Stimulated activated CD4-positive, alpha-beta T cell treated with anti-CD3 and anti-CD28 coated beads, Interleukin-2, amount 100 ng/mL, for 4 hours (primary cell): Measurements from ENCODE around the gene ABCC12.
"Not testable (repeated sequence)": the region's sequence is repeated elsewhere in the genome, so short reads cannot be mapped to it uniquely, and the experiment has no call there.

Source experiments
- DNase-seq: peaks from one replicate; pipeline ENCODE4 v3.0.0-alpha.2; 2020; ENCODE audit warnings: low read depth

ABCC12 gene

GRCh38 chr16:48155926-48156789 lies at the start of gene ABCC12:
Gene ABCC12 (minus strand): TSS chr16:48155993. CDS start chr16:48146424, 9,569 bp downstream.
- no peak for DNase-seq

- DNase-seq = no peak
These were observed 49.0 kb upstream of the ABCC12 start for GRCh38 chr16:48204825-48205151.

GRCh38 chr16:48203974-48204824 lies 48.4 kb upstream of the ABCC12 start:
- no peak for DNase-seq

GRCh38 chr16:48201515-48202201 lies 45.9 kb upstream of the ABCC12 start:
- DNase-seq = no peak

- no peak for DNase-seq
These were observed 41.5 kb upstream of the ABCC12 start for GRCh38 chr16:48197294-48197693.

GRCh38 chr16:48194828-48195556 lies 39.2 kb upstream of the ABCC12 start:
- no peak for DNase-seq

GRCh38 chr16:48193846-48194245 lies 38.1 kb upstream of the ABCC12 start:
- DNase-seq = no peak

- DNase-seq = no peak
These were observed 32.8 kb upstream of the ABCC12 start for GRCh38 chr16:48188449-48189102.

GRCh38 chr16:48187779-48188178 lies 32.0 kb upstream of the ABCC12 start:
- no peak for DNase-seq

GRCh38 chr16:48184681-48185080 lies 28.9 kb upstream of the ABCC12 start:
- no peak for DNase-seq

- no peak for DNase-seq
These were observed 27.3 kb upstream of the ABCC12 start for GRCh38 chr16:48182979-48183537.

GRCh38 chr16:48181746-48182520 lies 26.1 kb upstream of the ABCC12 start:
- not testable (repeated sequence) for DNase-seq

GRCh38 chr16:48180868-48181480 lies 25.2 kb upstream of the ABCC12 start:
- no peak for DNase-seq

GRCh38 chr16:48176635-48177408 lies 21.0 kb upstream of the ABCC12 start:
- DNase-seq = no peak

GRCh38 chr16:48173889-48174288 lies 18.1 kb upstream of the ABCC12 start:
- no peak for DNase-seq

- no peak for DNase-seq
These were observed 16.9 kb upstream of the ABCC12 start for GRCh38 chr16:48172682-48173081.

- DNase-seq = no peak
These were observed 14.1 kb upstream of the ABCC12 start for GRCh38 chr16:48169896-48170295.

- no peak for DNase-seq
These were observed 12.3 kb upstream of the ABCC12 start for GRCh38 chr16:48168075-48168474.

- not testable (repeated sequence) for DNase-seq
These were observed 10.8 kb upstream of the ABCC12 start for GRCh38 chr16:48166617-48167016.
